ENCODE measurements around the gene NRIP1. TPM values are rescaled to one million over a fixed set of nuclear protein-coding genes. Genes with fewer than 3 reads are reported as not detected.

NRIP1 gene
- total RNA-seq, 4 donors from 2014 or later, result 15.9 to 21.6 (median 16.9) TPM

GRCh38 chr21:14913638-14914037, 151.2 kb downstream of the NRIP1 start:
- H3K4me3 ChIP-seq (ENCODE audit: low read depth, poor library complexity, severe bottlenecking), result no peak overlapping the region
- no peak for DNase-seq (ENCODE audit: low spot score in 2 of 2)
- intact Hi-C loops (cut with DNase I; ENCODE audit: low total_unique reads), result no loop called here
- 25 to 39% methylated on average over 2 of the region's 2 CpGs for WGBS, 2 donors
- TF ChIP-seq CTCF (IDR thresholded peaks at IDR 0.05) (no peak), POLR2A (IDR thresholded peaks at IDR 0.05) (no peak)

- no peak for TF ChIP-seq CTCF (IDR thresholded peaks at IDR 0.05)
- TF ChIP-seq POLR2A (IDR thresholded peaks at IDR 0.05), result no peak
- intact Hi-C loops (cut with DNase I; ENCODE audit: low total_unique reads), result no loop called here
- H3K4me3 ChIP-seq (ENCODE audit: low read depth, poor library complexity, severe bottlenecking), result no peak overlapping the region
- no peak for DNase-seq (ENCODE audit: low spot score in 2 of 2)
Measured at GRCh38 chr21:14911351-14911750, 153.4 kb downstream of the NRIP1 start.

Measured in lower leg skin (tissue), 4 donors.